H1 (cell line): ENCODE data around the gene FOXD4L1. TPM values are rescaled to one million over a fixed set of nuclear protein-coding genes. Genes with fewer than 3 reads are reported as not detected.
"Not testable (repeated sequence)": the region's sequence is repeated elsewhere in the genome, so short reads cannot be mapped to it uniquely, and the experiment has no call there.

ENCODE experiments used
- CTCF ChIA-PET: fragments of 300-600 bp; sonication (Branson Sonifier 250); formaldehyde crosslinking; loops from one replicate; lab custom pipeline; 2021; ENCODE audit not compliant: partially characterized antibody; lab: Charles Lee
- POLR2A ChIA-PET: fragments of 300-600 bp; sonication (Branson Sonifier 250); formaldehyde crosslinking; loops from one replicate; lab custom pipeline; 2021; ENCODE audit warnings: inconsistent platforms; ENCODE audit not compliant: partially characterized antibody; lab: Charles Lee
- DNase-seq, 2 experiments: peaks; one replicate each; pipeline versions ENCODE4 v3.0.0 to v3.0.0-alpha.2; 2010 to 2022; ENCODE audit warnings: low spot score in 2 of 2, low read depth in 1 of 2, mixed read lengths in 1 of 2
- FAIRE-seq: peaks from 2 replicates; lab custom pipeline; 2011; peaks lifted over from hg19 to GRCh38; lab: Jason Lieb, UNC
- H2AFZ ChIP-seq: 2 replicates; pipeline ENCODE4 v1.8.1; 2012; ENCODE audit warnings: low read length, inconsistent platforms
- H2AK5ac ChIP-seq: 2 replicates; pipeline ENCODE4 v1.6.1; 2013; ENCODE audit warnings: low read depth, low read length
- H2BK120ac ChIP-seq: replicated peaks from 2 replicates; pipeline ENCODE3; 2013; ENCODE audit warnings: low read depth, low read length, inconsistent platforms
- H2BK12ac ChIP-seq: 2 replicates; pipeline ENCODE4 v1.6.1; 2013; ENCODE audit warnings: low read depth, low read length
- H2BK15ac ChIP-seq: 2 replicates; pipeline ENCODE4 v1.6.1; 2013; ENCODE audit warnings: low read length
- H2BK20ac ChIP-seq: 2 replicates; pipeline ENCODE4 v1.6.1; 2013; ENCODE audit warnings: low read length
- H2BK5ac ChIP-seq: 2 replicates; pipeline ENCODE4 v1.6.1; 2013; ENCODE audit warnings: low read depth, low read length
- H3K14ac ChIP-seq: 2 replicates; pipeline ENCODE4 v1.6.1; 2013; ENCODE audit warnings: inconsistent platforms; ENCODE audit not compliant: insufficient read length
- H3K18ac ChIP-seq: 2 replicates; pipeline ENCODE4 v1.6.1; 2013; ENCODE audit warnings: low read length; ENCODE audit errors: extremely low read depth
- H3K23ac ChIP-seq: 2 replicates; pipeline ENCODE4 v1.6.1; 2013; ENCODE audit warnings: inconsistent platforms; ENCODE audit not compliant: insufficient read length
- H3K23me2 ChIP-seq: 2 replicates; pipeline ENCODE4 v1.6.1; 2013; ENCODE audit warnings: low read depth, low read length
- H3K27ac ChIP-seq: 2 replicates; pipeline ENCODE4 v1.6.1; 2011; ENCODE audit warnings: low read depth, low read length, inconsistent platforms
- H3K27me3 ChIP-seq, 4 experiments: replicated peaks in 1 of 4; 1 replicate in 1 of 4; 2 replicates in 3 of 4; pipeline versions ENCODE4 v1.6.1 to v1.8.1; 2011 to 2013; ENCODE audit warnings: low read length in 3 of 4, mild to moderate bottlenecking in 3 of 4, inconsistent platforms in 2 of 4, mixed read lengths in 2 of 4, moderate library complexity in 1 of 4; ENCODE audit not compliant: control insufficient read depth in 3 of 4, insufficient read depth in 3 of 4; ENCODE audit errors: extremely low read depth in 1 of 4
- H3K36me3 ChIP-seq, 4 experiments: 2 replicates each; pipeline versions ENCODE4 v1.6.1 to v1.8.1; 2011 to 2013; ENCODE audit warnings: mild to moderate bottlenecking in 4 of 4, low read length in 3 of 4, moderate library complexity in 2 of 4, control low read depth in 1 of 4, inconsistent platforms in 1 of 4; ENCODE audit not compliant: insufficient read depth in 4 of 4, control insufficient read depth in 2 of 4
- H3K4ac ChIP-seq: replicated peaks from 2 replicates; pipeline ENCODE3; 2013; ENCODE audit warnings: low read length, low read depth, mixed read lengths, inconsistent platforms; ENCODE audit not compliant: insufficient read length
- H3K4me1 ChIP-seq, 4 experiments: replicated peaks in 1 of 4; 1 replicate in 1 of 4; 2 replicates in 3 of 4; pipeline versions ENCODE4 v1.6.1 to v1.8.1; 2011 to 2013; ENCODE audit warnings: low read length in 3 of 4, inconsistent platforms in 2 of 4, mixed read lengths in 1 of 4; ENCODE audit not compliant: insufficient read depth in 4 of 4, control insufficient read depth in 3 of 4
- H3K4me2 ChIP-seq, 2 experiments: 2 replicates each; pipeline versions ENCODE4 v1.6.1 to v1.8.1; 2011 to 2013; ENCODE audit warnings: low read depth in 2 of 2, low read length in 2 of 2, control low read depth in 1 of 2, inconsistent platforms in 1 of 2, mild to moderate bottlenecking in 1 of 2; ENCODE audit not compliant: insufficient read depth in 1 of 2
- H3K4me3 ChIP-seq, 4 experiments: fragments of 200-600, 300-600 bp in 1 of 4; sonication (generic), shearing (Covaris generic), sonication (Bioruptor Twin) in 1 of 4; 2 replicates each; pipeline versions ENCODE4 v1.5.1 to v1.8.1; 2011 to 2016; ENCODE audit warnings: low read length in 4 of 4, low read depth in 3 of 4, control low read depth in 2 of 4, inconsistent platforms in 2 of 4, mild to moderate bottlenecking in 2 of 4, mixed read lengths in 1 of 4, moderate library complexity in 1 of 4; ENCODE audit not compliant: insufficient read depth in 2 of 4; ENCODE audit errors: extremely low read depth in 1 of 4
- H3K56ac ChIP-seq: replicated peaks from 2 replicates; pipeline ENCODE3; 2013; ENCODE audit warnings: low read depth, mild to moderate bottlenecking, mixed read lengths, low read length, inconsistent platforms; ENCODE audit not compliant: insufficient read length
- H3K79me1 ChIP-seq: 2 replicates; pipeline ENCODE4 v1.6.1; 2013; ENCODE audit warnings: low read depth, low read length, control low read depth
- H3K79me2 ChIP-seq, 2 experiments: 2 replicates each; pipeline versions ENCODE4 v1.6.1 to v1.8.1; 2012 to 2013; ENCODE audit warnings: low read length in 2 of 2, mild to moderate bottlenecking in 2 of 2, inconsistent platforms in 1 of 2; ENCODE audit not compliant: insufficient read depth in 2 of 2, control insufficient read depth in 1 of 2
- H3K9ac ChIP-seq, 4 experiments: replicated peaks in 1 of 4; 1 replicate in 1 of 4; 2 replicates in 3 of 4; pipeline versions ENCODE4 v1.6.1 to v1.8.1; 2011 to 2013; ENCODE audit warnings: low read depth in 3 of 4, low read length in 3 of 4, control low read depth in 2 of 4, mild to moderate bottlenecking in 2 of 4, moderate library complexity in 2 of 4, inconsistent platforms in 1 of 4; ENCODE audit errors: extremely low read depth in 1 of 4
- H3K9me3 ChIP-seq, 2 experiments: 2 replicates each; pipeline versions ENCODE4 v1.6.1 to v1.8.1; 2012 to 2013; ENCODE audit warnings: mild to moderate bottlenecking in 2 of 2, moderate library complexity in 2 of 2, control low read depth in 1 of 2, inconsistent platforms in 1 of 2, low read depth in 1 of 2, low read length in 1 of 2, mixed read lengths in 1 of 2; ENCODE audit not compliant: insufficient read depth in 2 of 2
- H4K20me1 ChIP-seq, 2 experiments: replicated peaks in 1 of 2; 2 replicates each; pipeline versions ENCODE3 to v1.8.1; 2011 to 2013; ENCODE audit warnings: inconsistent platforms in 2 of 2, low read length in 2 of 2, mild to moderate bottlenecking in 1 of 2; ENCODE audit not compliant: insufficient read depth in 2 of 2, control insufficient read depth in 1 of 2
- H4K5ac ChIP-seq: 2 replicates; pipeline ENCODE4 v1.6.1; 2013; ENCODE audit warnings: low read length, low read depth, mixed read lengths, inconsistent platforms; ENCODE audit not compliant: insufficient read length
- H4K8ac ChIP-seq: 2 replicates; pipeline ENCODE4 v1.8.0; 2013; ENCODE audit warnings: mild to moderate bottlenecking, moderate library complexity, low read length, inconsistent platforms; ENCODE audit not compliant: insufficient read depth; ENCODE audit errors: extremely low read depth
- H4K91ac ChIP-seq: replicated peaks from 2 replicates; pipeline ENCODE3; 2013; ENCODE audit warnings: low read length, mixed read lengths, inconsistent platforms; ENCODE audit not compliant: insufficient read length
- WGBS, 2 experiments: shearing (Covaris generic) in 1 of 2; methylation state at CpG; one replicate each; pipeline versions ENCODE4 v1.1.6 to v1.1.7; 2013 to 2015; ENCODE audit warnings: low lambda C conversion rate in 2 of 2, mixed read lengths in 2 of 2, inconsistent platforms in 1 of 2, low coverage in 1 of 2, missing lambda C conversion rate in 1 of 2; ENCODE audit not compliant: insufficient replicate concordance in 2 of 2, insufficient coverage in 1 of 2, insufficient read length in 1 of 2; ENCODE audit errors: extremely low coverage in 1 of 2, missing lambda C conversion rate in 1 of 2; 5-methylcytosine and 5-hydroxymethylcytosine counted together
- polyA plus RNA-seq, 7 experiments: library from polyadenylated mRNA; depleted of rRNA in 3 of 7; stranded (reverse) in 5 of 7; unstranded in 2 of 7; fragments of >200 nt in 5 of 7; fragments of 200-250 nt in 2 of 7; gene quantifications; 1 replicate in 5 of 7; 2 replicates in 1 of 7; 4 replicates in 1 of 7; pipeline versions ENCODE4 v1.2.1 to v1.2.3, GENCODE V29; 2011 to 2013; ENCODE audit warnings: missing spikeins in 2 of 7, mixed read lengths in 2 of 7
- total RNA-seq: library from RNA; stranded (reverse); fragmentation: NEBNext Ultra II Directional; extraction: Animal tissue kit (Norgen Biotek cat#: 25700); gene quantifications from 2 replicates; pipeline ENCODE4 v1.2.1, GENCODE V29; 2021

The FOXD4L1 gene
- total and polyA plus RNA-seq, 2 of the 8 experiments (the other 6 are each of a cell fraction or from before 2014, with no cell fraction given), result not detected

GRCh38 chr2:113536573-113536972, 38.1 kb downstream of the FOXD4L1 start:
- H4K5ac ChIP-seq, H4K8ac ChIP-seq, H3K4me3 ChIP-seq, H3K18ac ChIP-seq, H3K23ac ChIP-seq, FAIRE-seq, H3K27ac ChIP-seq, H3K9ac ChIP-seq, H2BK120ac ChIP-seq, H3K23me2 ChIP-seq, H4K20me1 ChIP-seq, H2BK20ac ChIP-seq, H3K4me1 ChIP-seq, H4K91ac ChIP-seq, H2BK5ac ChIP-seq, H3K79me2 ChIP-seq, H3K36me3 ChIP-seq, H3K14ac ChIP-seq, POLR2A ChIA-PET, H3K56ac ChIP-seq, H2BK12ac ChIP-seq, H3K4me2 ChIP-seq, H3K9me3 ChIP-seq, H3K79me1 ChIP-seq, DNase-seq, H2BK15ac ChIP-seq, CTCF ChIA-PET, H3K4ac ChIP-seq, H2AK5ac ChIP-seq, H2AFZ ChIP-seq: not testable (repeated sequence)
- H3K27me3 ChIP-seq, result peaks cover 5 to 10% (median 9%) of the 10 kb centered on the region in 4 experiments; a peak in 6 of 7 replicates
- WGBS, 2 experiments, result 85% methylated on average over 6 of the region's 6 CpGs; no CpG with 5 or more reads in 1 of the 2 experiments

GRCh38 chr2:113540834-113541203, 42.4 kb downstream of the FOXD4L1 start:
- H3K27ac ChIP-seq, H2BK5ac ChIP-seq, H2BK120ac ChIP-seq, H2BK15ac ChIP-seq, H3K4me1 ChIP-seq, FAIRE-seq, H2BK20ac ChIP-seq, H3K4ac ChIP-seq, H4K20me1 ChIP-seq, POLR2A ChIA-PET, H4K91ac ChIP-seq, H3K9ac ChIP-seq, H3K79me2 ChIP-seq, H3K36me3 ChIP-seq, H3K23ac ChIP-seq, H2AFZ ChIP-seq, H3K23me2 ChIP-seq, H3K4me3 ChIP-seq, H3K56ac ChIP-seq, H3K79me1 ChIP-seq, H2BK12ac ChIP-seq, H4K8ac ChIP-seq, H4K5ac ChIP-seq, DNase-seq, H3K9me3 ChIP-seq, H3K18ac ChIP-seq, CTCF ChIA-PET, H3K14ac ChIP-seq, H2AK5ac ChIP-seq: not testable (repeated sequence)
- Histone ChIP-seq H3K4me2 (peak overlapping the region; percentile 58 to 82; a peak in 2 of 4 replicates), H3K27me3 (peaks cover 8 to 30% (median 22%) of the 10 kb centered on the region in 4 experiments; a peak in 6 of 7 replicates)
- WGBS, 2 experiments, result 26% methylated on average over 3 of the region's 5 CpGs; no CpG with 5 or more reads in 1 of the 2 experiments
